Liver (tissue), 9 donors: ENCODE results near the gene TRAK1. TPM values are rescaled to one million over a fixed set of nuclear protein-coding genes. Genes with fewer than 3 reads are reported as not detected.

Experiments used
- DNase-seq: peaks from one replicate; pipeline ENCODE4 v3.0.0-alpha.2; 2017; ENCODE audit warnings: low spot score
- H3K27ac ChIP-seq, 2 donors: one replicate each; pipeline ENCODE4 v1.7.0; 2013; ENCODE audit warnings: inconsistent platforms in 2 of 2, low read length in 2 of 2, control low read depth in 1 of 2, low read depth in 1 of 2, mild to moderate bottlenecking in 1 of 2
- H3K27me3 ChIP-seq, 4 donors: one replicate each; pipeline versions ENCODE4 v1.6.1 to v1.7.0; 2013; ENCODE audit warnings: low read length in 3 of 4, inconsistent platforms in 1 of 4, mild to moderate bottlenecking in 1 of 4, moderate library complexity in 1 of 4; ENCODE audit not compliant: control insufficient read depth in 4 of 4, insufficient read depth in 4 of 4
- H3K36me3 ChIP-seq, 4 donors: one replicate each; pipeline versions ENCODE4 v1.6.1 to v1.7.0; 2013; ENCODE audit warnings: low read length in 3 of 4, mild to moderate bottlenecking in 3 of 4, low read depth in 1 of 4, moderate library complexity in 1 of 4; ENCODE audit not compliant: control insufficient read depth in 4 of 4, insufficient read depth in 3 of 4
- H3K4me1 ChIP-seq, 4 donors: one replicate each; pipeline versions ENCODE4 v1.6.1 to v1.7.0; 2013; ENCODE audit warnings: low read length in 3 of 4, mild to moderate bottlenecking in 3 of 4, moderate library complexity in 1 of 4; ENCODE audit not compliant: control insufficient read depth in 4 of 4, insufficient read depth in 4 of 4
- H3K4me3 ChIP-seq, 3 donors: one replicate each; pipeline versions ENCODE4 v1.6.1 to v1.7.0; 2013; ENCODE audit warnings: low read length in 3 of 3, control low read depth in 1 of 3, low read depth in 1 of 3, mild to moderate bottlenecking in 1 of 3
- H3K9ac ChIP-seq, 2 donors: one replicate each; pipeline ENCODE4 v1.7.0; 2013; ENCODE audit warnings: low read length in 2 of 2, mild to moderate bottlenecking in 2 of 2, moderate library complexity in 2 of 2, control low read depth in 1 of 2, low read depth in 1 of 2
- H3K9me3 ChIP-seq, 4 donors: one replicate each; pipeline versions ENCODE4 v1.6.1 to v1.7.0; 2013; ENCODE audit warnings: low read length in 3 of 4; ENCODE audit not compliant: control insufficient read depth in 4 of 4
- CTCF ChIP-seq: fragments of 150-350 bp; IDR thresholded peaks from 2 replicates; pipeline ENCODE4 v1.5.1; 2017; ENCODE audit warnings: improper control_type of control experiment, low read depth, low read length; ENCODE audit not compliant: missing input control
- EGR1 ChIP-seq, 2 donors: IDR thresholded peaks; 2 replicates each; pipeline ENCODE4 v1.6.1; 2016 to 2018; ENCODE audit warnings: antibody characterized with exemption in 2 of 2, low read depth in 2 of 2
- FOXA1 ChIP-seq: IDR thresholded peaks from 2 replicates; pipeline ENCODE4 v1.6.1; 2016; ENCODE audit warnings: antibody characterized with exemption
- GABPA ChIP-seq, 2 donors: IDR thresholded peaks in 1 of 2; conservative IDR thresholded peaks in 1 of 2; 2 replicates each; pipeline ENCODE4 v1.6.1; 2016; ENCODE audit warnings: antibody characterized with exemption in 2 of 2, mild to moderate bottlenecking in 1 of 2, moderate library complexity in 1 of 2
- JUND ChIP-seq, 2 donors: IDR thresholded peaks; 2 replicates each; pipeline ENCODE4 v1.6.1; 2016; ENCODE audit warnings: antibody characterized with exemption in 2 of 2
- MAX ChIP-seq: IDR thresholded peaks from 2 replicates; pipeline ENCODE4 v1.6.1; 2016; ENCODE audit warnings: antibody characterized with exemption
- NR2F2 ChIP-seq: IDR thresholded peaks from 2 replicates; pipeline ENCODE4 v1.6.1; 2016; ENCODE audit warnings: antibody characterized with exemption
- REST ChIP-seq: IDR thresholded peaks from 2 replicates; pipeline ENCODE4 v1.6.1; 2016; ENCODE audit warnings: antibody characterized with exemption, mild to moderate bottlenecking
- RXRA ChIP-seq, 2 donors: IDR thresholded peaks; 2 replicates each; pipeline ENCODE4 v1.6.1; 2017 to 2018; ENCODE audit warnings: antibody characterized with exemption in 2 of 2, mild to moderate bottlenecking in 1 of 2
- SP1 ChIP-seq: IDR thresholded peaks from 2 replicates; pipeline ENCODE4 v1.6.1; 2018; ENCODE audit warnings: antibody characterized with exemption, mild to moderate bottlenecking
- WGBS: extraction: QIAGEN DNeasy Blood & Tissue Kit; methylation state at CpG from one replicate; pipeline ENCODE4 v1.1.7; 2013; 5-methylcytosine and 5-hydroxymethylcytosine counted together
- polyA plus RNA-seq, 2 donors: library from polyadenylated mRNA; stranded (reverse) in 1 of 2; unstranded in 1 of 2; fragments of 200-250 nt in 1 of 2; fragments of >200 nt in 1 of 2; fragmentation: Nextera tagmentation in 1 of 2; extraction: Ambion mirVana in 1 of 2; gene quantifications; one replicate each; pipeline versions ENCODE4 v1.2.1 to v1.2.3, GENCODE V29; 2013 to 2015
- total RNA-seq, 2 donors: library from RNA; depleted of rRNA; stranded (reverse); fragments of >200 nt; gene quantifications; one replicate each; pipeline ENCODE4 v1.2.3, GENCODE V29; 2014
- TF ChIP-seq, protein P1 (sequence below): IDR thresholded peaks from 2 replicates; pipeline ENCODE4 v1.6.1; 2016; ENCODE audit warnings: antibody characterized with exemption
- donor health status: healthy.
- donor health status: healthy.
- donor health status: healthy.
- donor health status: healthy.
- donor health status: healthy.

Gene TRAK1
- total and polyA plus RNA-seq, 4 donors = 3.4 to 21.7 (median 8.6) TPM

- TF ChIP-seq REST = no peak
- TF ChIP-seq, protein P1, sequence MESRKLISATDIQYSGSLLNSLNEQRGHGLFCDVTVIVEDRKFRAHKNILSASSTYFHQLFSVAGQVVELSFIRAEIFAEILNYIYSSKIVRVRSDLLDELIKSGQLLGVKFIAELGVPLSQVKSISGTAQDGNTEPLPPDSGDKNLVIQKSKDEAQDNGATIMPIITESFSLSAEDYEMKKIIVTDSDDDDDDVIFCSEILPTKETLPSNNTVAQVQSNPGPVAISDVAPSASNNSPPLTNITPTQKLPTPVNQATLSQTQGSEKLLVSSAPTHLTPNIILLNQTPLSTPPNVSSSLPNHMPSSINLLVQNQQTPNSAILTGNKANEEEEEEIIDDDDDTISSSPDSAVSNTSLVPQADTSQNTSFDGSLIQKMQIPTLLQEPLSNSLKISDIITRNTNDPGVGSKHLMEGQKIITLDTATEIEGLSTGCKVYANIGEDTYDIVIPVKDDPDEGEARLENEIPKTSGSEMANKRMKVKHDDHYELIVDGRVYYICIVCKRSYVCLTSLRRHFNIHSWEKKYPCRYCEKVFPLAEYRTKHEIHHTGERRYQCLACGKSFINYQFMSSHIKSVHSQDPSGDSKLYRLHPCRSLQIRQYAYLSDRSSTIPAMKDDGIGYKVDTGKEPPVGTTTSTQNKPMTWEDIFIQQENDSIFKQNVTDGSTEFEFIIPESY = no peak
Measured at GRCh38 chr3:42120866-42121265, 29.7 kb downstream of the TRAK1 start (continued).

DNA sequence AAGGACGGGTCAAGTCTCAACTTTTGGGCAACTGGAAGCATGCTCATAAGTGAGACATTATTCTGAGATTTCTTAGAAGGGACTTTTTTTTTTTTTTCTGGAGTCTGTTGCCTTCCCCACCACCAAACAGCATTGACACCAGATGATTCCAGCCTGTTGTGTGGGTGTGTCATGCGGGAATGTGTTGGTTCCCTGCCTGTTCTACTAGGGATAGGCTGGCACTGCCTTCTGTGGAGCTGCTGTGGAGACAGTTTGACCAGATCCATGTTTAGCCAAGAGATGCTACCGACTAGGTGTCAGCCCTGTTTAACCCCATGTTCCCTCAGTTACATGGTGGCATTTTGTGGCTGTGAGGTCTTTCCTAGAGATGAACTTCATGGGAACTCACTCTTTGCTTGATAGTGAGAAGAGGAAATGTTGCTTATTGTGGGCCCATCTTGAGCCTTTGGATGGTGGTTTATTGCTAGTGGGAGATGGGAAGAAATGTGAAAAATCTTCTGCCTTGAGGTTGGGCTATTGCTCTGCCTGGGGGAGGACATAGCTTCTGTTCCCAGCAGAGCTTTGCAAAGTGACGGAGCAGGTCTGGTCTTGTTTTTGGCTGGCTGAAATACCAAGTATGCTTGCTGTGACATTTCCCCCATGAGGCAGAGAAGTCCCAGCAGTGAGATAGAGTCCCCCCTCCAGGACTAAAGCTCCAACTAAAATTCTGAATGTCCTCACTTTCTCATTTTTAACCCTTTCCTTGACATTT lies 31.3 kb downstream of the TRAK1 start:
- Histone ChIP-seq H3K27me3 (no peaks in the 10 kb centered on the region), H3K9ac (no peak overlapping the region), H3K9me3 (no peaks in the 10 kb centered on the region), H3K27ac (no peak overlapping the region), H3K4me3 (no peak overlapping the region), H3K36me3 (peaks cover 0 to 11% (median 4%) of the 10 kb centered on the region in 4 donors), H3K4me1 (peaks cover 0 to 3% (median 1%) of the 10 kb centered on the region in 4 donors)
- DNase-seq = no peak
- 82% methylated on average over 4 of the region's 4 CpGs for WGBS
- TF ChIP-seq MAX (no peak), GABPA (IDR thresholded peaks at IDR 0.05 in 1 of 2, conservative IDR thresholded peaks at IDR 0.05 in 1 of 2) (no peak), NR2F2 (no peak), CTCF (no peak)

- H3K9ac ChIP-seq = no peak overlapping the region
- no peak overlapping the region for H3K4me3 ChIP-seq
- H3K9me3 ChIP-seq = no peaks in the 10 kb centered on the region
- peaks cover 0 to 11% (median 4%) of the 10 kb centered on the region in 4 donors for H3K36me3 ChIP-seq
- WGBS = 84% methylated on average over 8 of the region's 8 CpGs
- TF ChIP-seq RXRA (IDR thresholded peaks at IDR 0.05) = no peak
- TF ChIP-seq REST = no peak
- no peak for TF ChIP-seq MAX
- no peak for TF ChIP-seq JUND (IDR thresholded peaks at IDR 0.05)
- no peak for TF ChIP-seq NR2F2
- no peak for TF ChIP-seq FOXA1
- no peak for TF ChIP-seq EGR1 (IDR thresholded peaks at IDR 0.05; ENCODE audit: low read depth in 2 of 2)
- TF ChIP-seq, protein P1 = no peak
- TF ChIP-seq SP1 = no peak
- H3K27ac ChIP-seq = no peak overlapping the region
- peaks cover 0 to 4% (median 0%) of the 10 kb centered on the region in 4 donors for H3K4me1 ChIP-seq
- no peak for DNase-seq
- no peaks in the 10 kb centered on the region for H3K27me3 ChIP-seq
Measured at GRCh38 chr3:42123012-42123581, 31.9 kb downstream of the TRAK1 start.
